ENCODE results near the gene COX7A1. TPM values are rescaled to one million over a fixed set of nuclear protein-coding genes. Genes with fewer than 3 reads are reported as not detected.

Gene COX7A1
- total RNA-seq, 6 experiments from 2014 or later: 59.8 to 139 (median 85.5) TPM

GRCh38 chr19:36160821-36161596 lies 8.8 kb upstream of the COX7A1 start:
- H3K4me1 Mint-ChIP-seq (ENCODE audit: low read depth): peaks cover 14% of the 10 kb centered on the region
- no peak for TF ChIP-seq CTCF (IDR thresholded peaks at IDR 0.05)
- H3K27me3 Mint-ChIP-seq (ENCODE audit: insufficient read depth): no peaks in the 10 kb centered on the region; the same call in 1 of the 2 replicates
- H3K9me3 Mint-ChIP-seq: no peaks in the 10 kb centered on the region
- DNase-seq: no peak
- no peak overlapping the region for H3K4me3 Mint-ChIP-seq
- no peak overlapping the region for H3K27ac Mint-ChIP-seq
- peaks cover 15% of the 10 kb centered on the region; the same call in 1 of the 2 replicates for H3K36me3 Mint-ChIP-seq (ENCODE audit: low read depth)

GRCh38 chr19:36153126-36153525 lies 879 bp upstream of the COX7A1 start:
- peak overlapping the region; percentile 82 for H3K27ac Mint-ChIP-seq
- no peak for DNase-seq
- no peak for TF ChIP-seq CTCF (IDR thresholded peaks at IDR 0.05)
- H3K9me3 Mint-ChIP-seq: no peaks in the 10 kb centered on the region
- H3K4me1 Mint-ChIP-seq (ENCODE audit: low read depth): peaks cover 38% of the 10 kb centered on the region
- H3K27me3 Mint-ChIP-seq (ENCODE audit: insufficient read depth): peaks cover 6% of the 10 kb centered on the region
- peaks cover 20% of the 10 kb centered on the region for H3K36me3 Mint-ChIP-seq (ENCODE audit: low read depth)
- H3K4me3 Mint-ChIP-seq: peak overlapping the region; percentile 84

DNA sequence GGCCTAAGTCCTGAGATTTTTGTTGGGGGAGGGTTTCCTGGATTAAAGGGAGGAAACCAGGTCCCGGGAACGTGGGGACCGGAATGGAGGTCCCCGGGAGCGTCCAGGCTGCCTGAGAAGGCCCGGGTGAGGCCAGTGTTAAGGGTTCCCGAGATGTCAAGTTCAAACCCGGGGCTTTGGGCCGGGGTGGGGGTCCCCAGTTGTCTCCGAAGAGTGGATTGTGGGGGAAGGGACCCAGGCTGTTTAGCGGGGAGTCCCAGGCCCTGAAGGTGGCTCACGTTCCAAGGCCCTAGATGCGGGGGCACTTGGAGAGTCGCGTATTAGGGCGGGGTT lies 262 bp downstream of the COX7A1 start:
- peaks cover 6% of the 10 kb centered on the region for H3K27me3 Mint-ChIP-seq (ENCODE audit: insufficient read depth)
- peak overlapping the region; percentile 82 for H3K27ac Mint-ChIP-seq
- no peak for TF ChIP-seq CTCF (IDR thresholded peaks at IDR 0.05)
- H3K4me3 Mint-ChIP-seq: peak overlapping the region; percentile 84
- H3K36me3 Mint-ChIP-seq (ENCODE audit: low read depth): peaks cover 24% of the 10 kb centered on the region
- no peaks in the 10 kb centered on the region for H3K9me3 Mint-ChIP-seq
- peaks cover 38% of the 10 kb centered on the region for H3K4me1 Mint-ChIP-seq (ENCODE audit: low read depth)
- DNase-seq: no peak

DNA sequence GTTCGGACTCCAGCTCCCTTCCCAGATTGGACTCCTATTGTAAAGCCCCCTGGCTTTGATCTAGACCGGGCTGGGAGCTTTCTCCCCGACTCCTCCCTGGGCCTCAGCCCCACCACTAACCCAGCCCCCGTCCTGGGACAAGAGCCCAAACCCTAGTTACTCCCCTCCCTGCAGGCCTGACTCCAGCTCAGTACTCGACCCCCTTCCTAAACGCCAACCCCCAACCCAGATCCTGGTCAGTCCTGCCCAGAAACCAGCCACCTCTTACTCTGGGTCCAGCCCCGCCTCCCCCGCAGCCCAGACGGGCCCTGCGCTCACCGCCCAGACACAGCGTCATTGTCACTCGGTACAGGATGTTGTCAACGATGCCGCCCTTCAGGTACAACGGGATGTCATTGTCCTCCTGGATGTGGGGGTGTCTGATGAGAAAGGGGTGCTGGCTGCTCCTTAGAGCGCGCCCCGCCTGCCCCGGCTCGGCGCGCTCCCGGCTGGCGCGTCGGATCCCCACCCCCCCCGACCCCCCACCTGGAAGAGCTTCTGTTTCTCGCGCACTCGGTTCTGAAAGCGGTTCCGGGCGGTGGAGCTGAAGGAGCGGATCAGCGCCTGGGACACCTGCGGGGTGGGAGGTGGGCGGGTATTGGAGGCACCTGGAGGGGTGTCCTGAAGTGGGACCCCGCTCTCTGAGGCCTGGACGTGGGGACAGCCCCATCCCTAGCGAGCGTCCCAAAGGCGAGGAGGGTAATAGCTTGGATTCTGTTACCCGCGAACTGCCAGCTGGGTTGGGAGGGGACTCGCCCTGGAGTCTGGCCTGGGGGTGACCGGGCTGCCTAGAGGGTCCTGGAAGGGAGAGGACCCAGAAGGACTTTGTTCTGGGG lies 866 bp downstream of the COX7A1 start:
- TF ChIP-seq CTCF (IDR thresholded peaks at IDR 0.05): no peak
- H3K27me3 Mint-ChIP-seq (ENCODE audit: insufficient read depth): peaks cover 6% of the 10 kb centered on the region
- DNase-seq: no peak
- H3K4me3 Mint-ChIP-seq: peak overlapping the region; percentile 84
- H3K4me1 Mint-ChIP-seq (ENCODE audit: low read depth): peaks cover 38% of the 10 kb centered on the region
- no peaks in the 10 kb centered on the region for H3K9me3 Mint-ChIP-seq
- peak overlapping the region; percentile 85 for H3K27ac Mint-ChIP-seq
- H3K36me3 Mint-ChIP-seq (ENCODE audit: low read depth): peaks cover 30% of the 10 kb centered on the region

DNA sequence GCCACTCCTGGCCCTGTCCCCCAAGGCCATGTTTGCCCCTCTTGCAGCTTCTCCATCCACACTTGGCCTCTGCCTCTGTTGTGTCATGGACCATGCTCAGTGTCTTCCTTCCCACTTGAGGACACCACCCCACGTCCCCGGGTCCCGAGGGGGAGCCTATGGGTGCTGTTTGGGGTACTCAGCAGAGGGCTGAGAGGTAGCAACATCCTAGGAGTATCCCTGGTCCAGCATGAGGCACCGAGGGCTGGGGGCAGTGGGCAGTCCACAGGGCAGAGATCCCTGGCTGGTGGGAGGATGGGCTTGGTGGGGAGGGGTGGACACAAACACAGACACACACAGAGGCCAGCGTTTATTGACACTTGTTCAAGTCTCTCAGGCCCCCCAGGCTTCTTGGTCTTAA lies 1.7 kb downstream of the COX7A1 start:
- H3K27ac Mint-ChIP-seq: peak overlapping the region; percentile 85
- peaks cover 6% of the 10 kb centered on the region for H3K27me3 Mint-ChIP-seq (ENCODE audit: insufficient read depth)
- TF ChIP-seq CTCF (IDR thresholded peaks at IDR 0.05): no peak
- H3K9me3 Mint-ChIP-seq: no peaks in the 10 kb centered on the region
- H3K36me3 Mint-ChIP-seq (ENCODE audit: low read depth): peaks cover 35% of the 10 kb centered on the region
- H3K4me3 Mint-ChIP-seq: peak overlapping the region; percentile 84
- peaks cover 31% of the 10 kb centered on the region for H3K4me1 Mint-ChIP-seq (ENCODE audit: low read depth)
- no peak for DNase-seq

Measured in HFFc6 (cell line).